ENCODE results near the gene MKNK1. TPM values are rescaled to one million over a fixed set of nuclear protein-coding genes. Genes with fewer than 3 reads are reported as not detected.

MKNK1 gene
- total and polyA plus RNA-seq, 2 of the 8 experiments (the other 6 are each of a cell fraction or from before 2014, with no cell fraction given) = 13.9 to 21.5 TPM

DNA sequence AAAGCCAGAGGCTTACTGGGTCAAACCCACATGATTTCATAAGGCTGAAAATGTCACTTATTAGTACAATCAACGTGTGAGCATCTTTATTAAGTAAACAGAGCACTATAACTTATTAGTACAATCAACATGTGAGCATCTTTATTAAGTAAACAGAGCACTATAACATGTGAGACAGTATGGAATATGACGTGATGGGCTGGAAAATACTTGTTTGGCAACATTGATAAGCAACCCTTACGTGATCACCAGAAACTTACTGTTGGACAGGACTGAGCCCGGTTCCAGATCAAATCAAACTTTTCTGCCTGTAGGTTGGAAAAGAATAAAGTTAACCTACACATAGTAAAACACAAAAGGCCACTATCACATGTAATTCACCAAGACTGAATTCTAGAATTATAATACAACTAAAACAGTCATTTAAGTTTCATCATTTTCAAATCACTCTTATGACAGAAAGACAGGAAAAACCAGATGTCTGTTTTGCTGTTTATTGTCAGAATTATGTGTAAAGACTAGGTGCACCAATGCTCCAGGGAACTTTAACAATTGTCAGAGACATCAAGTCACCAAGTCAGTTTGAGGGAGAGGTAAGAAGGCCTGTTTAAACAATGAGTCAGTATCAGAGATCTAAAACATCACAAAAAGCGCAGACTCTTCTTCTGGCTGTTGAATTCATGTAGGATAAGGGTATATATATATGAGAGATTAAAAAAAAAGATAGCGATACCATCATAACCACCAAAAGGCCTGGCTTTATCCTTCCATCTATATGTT lies 48.4 kb upstream of the MKNK1 start:
- Histone ChIP-seq H4K20me1 (replicated peaks in 1 of 2; ENCODE audit: control insufficient read depth in 1 of 2, insufficient read depth in 2 of 2, low read length in 2 of 2) (no peaks in the 10 kb centered on the region), H2BK5ac (ENCODE audit: low read depth, low read length) (no peak overlapping the region), H2BK20ac (ENCODE audit: low read length) (no peak overlapping the region), H3K4me1 (replicated peaks in 1 of 4; ENCODE audit: control insufficient read depth in 3 of 4, insufficient read depth in 4 of 4, low read length in 3 of 4) (no peaks in the 10 kb centered on the region), H3K4me2 (ENCODE audit: insufficient read depth in 1 of 2, low read depth in 2 of 2, low read length in 2 of 2) (no peak overlapping the region), H3K36me3 (ENCODE audit: control insufficient read depth in 2 of 4, insufficient read depth in 4 of 4, low read length in 3 of 4) (peaks cover 0 to 54% (median 17%) of the 10 kb centered on the region in 4 experiments; a peak in 6 of 8 replicates), H3K79me1 (ENCODE audit: low read depth, low read length) (no peaks in the 10 kb centered on the region), H3K23me2 (ENCODE audit: low read depth, low read length) (no peaks in the 10 kb centered on the region), H3K79me2 (ENCODE audit: control insufficient read depth in 1 of 2, insufficient read depth in 2 of 2, low read length in 2 of 2) (no peaks in the 10 kb centered on the region), H2BK120ac (replicated peaks; ENCODE audit: low read depth, low read length) (no peak overlapping the region), H3K14ac (ENCODE audit: insufficient read length) (no peak overlapping the region), H3K27ac (ENCODE audit: low read depth, low read length) (no peak overlapping the region), H4K5ac (ENCODE audit: insufficient read length, low read depth, low read length) (no peak overlapping the region), H3K9me3 (ENCODE audit: insufficient read depth in 2 of 2, low read depth in 1 of 2, low read length in 1 of 2) (no peaks in the 10 kb centered on the region), H3K9ac (replicated peaks in 1 of 4; ENCODE audit: extremely low read depth in 1 of 4, low read depth in 3 of 4, low read length in 3 of 4) (no peak overlapping the region), H3K4ac (replicated peaks; ENCODE audit: insufficient read length, low read depth, low read length) (no peak overlapping the region), H2AK5ac (ENCODE audit: low read depth, low read length) (no peak overlapping the region), H2AFZ (ENCODE audit: low read length) (no peak overlapping the region), H3K4me3 (ENCODE audit: extremely low read depth in 1 of 4, insufficient read depth in 2 of 4, low read depth in 3 of 4, low read length in 4 of 4) (no peak overlapping the region), H2BK12ac (ENCODE audit: low read depth, low read length) (no peak overlapping the region), H3K23ac (ENCODE audit: insufficient read length) (no peak overlapping the region), H3K27me3 (replicated peaks in 1 of 4; ENCODE audit: control insufficient read depth in 3 of 4, extremely low read depth in 1 of 4, insufficient read depth in 3 of 4, low read length in 3 of 4) (no peaks in the 10 kb centered on the region), H3K56ac (replicated peaks; ENCODE audit: insufficient read length, low read depth, low read length) (no peak overlapping the region), H3K18ac (ENCODE audit: extremely low read depth, low read length) (no peak overlapping the region), H4K91ac (replicated peaks; ENCODE audit: insufficient read length, low read length) (no peak overlapping the region), H4K8ac (ENCODE audit: extremely low read depth, insufficient read depth, low read length) (no peak overlapping the region), H2BK15ac (ENCODE audit: low read length) (no peak overlapping the region)
- TF ChIP-seq KDM1A (IDR thresholded peaks at IDR 0.05; ENCODE audit: borderline replicate concordance, low read length) = no peak
- CTCF ChIA-PET (ENCODE audit: partially characterized antibody) = no interaction called here
- no peak for DNase-seq (ENCODE audit: low read depth in 1 of 2, low spot score in 2 of 2)
- no peak for FAIRE-seq
- 76% methylated on average over 6 of the region's 6 CpGs; no CpG with 5 or more reads in 1 of the 2 experiments for WGBS, 2 experiments (ENCODE audit: extremely low coverage in 1 of 2, insufficient coverage in 1 of 2, insufficient read length in 1 of 2, insufficient replicate concordance in 2 of 2, low coverage in 1 of 2, low lambda C conversion rate in 2 of 2, missing lambda C conversion rate in 1 of 2)
- POLR2A ChIA-PET (ENCODE audit: partially characterized antibody) = interaction anchor here (0.9 to 1.6 kb wide), 3 partner anchors 9 to 15 kb away, joined by 3 to 4 read pairs (median 3); no protein-coding TSS in a partner anchor

All from H1 (cell line).